Lung (tissue), 12 donors: ENCODE data around the gene XRCC5. TPM values are rescaled to one million over a fixed set of nuclear protein-coding genes. Genes with fewer than 3 reads are reported as not detected.

Source experiments
- ATAC-seq: fragments of 200-7000 bp; cut with Tn5 transposase; one replicate; pipeline ENCODE4 v1.9.1; 2020; ENCODE audit warnings: moderate number of reproducible peaks; ENCODE audit not compliant: insufficient read depth, low FRiP score
- DNase-seq, 3 donors: peaks; one replicate each; pipeline ENCODE4 v3.0.0-alpha.2; 2013 to 2017
- H3K27ac ChIP-seq, 2 donors: one replicate each; pipeline ENCODE4 v1.5.1; 2013; ENCODE audit warnings: mild to moderate bottlenecking in 2 of 2, moderate library complexity in 2 of 2, control low read depth in 1 of 2, inconsistent platforms in 1 of 2, low read depth in 1 of 2, low read length in 1 of 2
- H3K27me3 ChIP-seq, 3 donors: one replicate each; pipeline ENCODE4 v1.5.1; 2013; ENCODE audit warnings: low read length in 2 of 3; ENCODE audit not compliant: control insufficient read depth in 3 of 3, insufficient read depth in 3 of 3
- H3K36me3 ChIP-seq, 4 donors: one replicate each; pipeline ENCODE4 v1.5.1; 2013; ENCODE audit warnings: low read length in 4 of 4, mild to moderate bottlenecking in 1 of 4, moderate library complexity in 1 of 4; ENCODE audit not compliant: control insufficient read depth in 4 of 4, insufficient read depth in 4 of 4
- H3K4me1 ChIP-seq, 5 donors: one replicate each; pipeline ENCODE4 v1.5.1; 2013; ENCODE audit warnings: low read length in 5 of 5, mild to moderate bottlenecking in 2 of 5, moderate library complexity in 1 of 5; ENCODE audit not compliant: control insufficient read depth in 5 of 5, insufficient read depth in 5 of 5
- H3K4me3 ChIP-seq: one replicate; pipeline ENCODE4 v1.5.1; 2013; ENCODE audit warnings: mild to moderate bottlenecking, control low read depth, moderate library complexity
- H3K9ac ChIP-seq, 2 donors: one replicate each; pipeline ENCODE4 v1.5.1; 2013; ENCODE audit warnings: low read length in 2 of 2, control low read depth in 1 of 2; ENCODE audit not compliant: insufficient read depth in 1 of 2
- H3K9me3 ChIP-seq, 4 donors: one replicate each; pipeline ENCODE4 v1.5.1; 2013; ENCODE audit warnings: low read length in 3 of 4, mild to moderate bottlenecking in 1 of 4, moderate library complexity in 1 of 4; ENCODE audit not compliant: control insufficient read depth in 4 of 4, insufficient read depth in 3 of 4
- CTCF ChIP-seq: IDR thresholded peaks from 2 replicates; pipeline ENCODE4 v1.5.1; 2012; ENCODE audit warnings: mild to moderate bottlenecking; ENCODE audit errors: control extremely low read depth, extremely low read depth
- WGBS, 2 donors: extraction: QIAGEN DNeasy Blood & Tissue Kit; methylation state at CpG; one replicate each; pipeline ENCODE4 v1.1.7; 2013; 5-methylcytosine and 5-hydroxymethylcytosine counted together
- polyA plus RNA-seq, 2 donors: library from polyadenylated mRNA; stranded (reverse); fragments of 200-250 nt; gene quantifications; one replicate each; pipeline ENCODE4 v1.2.1, GENCODE V29; 2013
- total RNA-seq, 2 donors: library from RNA; depleted of rRNA in 1 of 2; stranded (reverse); fragments of >200 nt in 1 of 2; gene quantifications; one replicate each; pipeline ENCODE4 v1.2.1, GENCODE V29; 2014 to 2021
- donor health status: control.
- donor health status: control.
- donor health status: Bipolar disorder and iron deficiency.
- donor health status: healthy.
- donor health status: DM: yes; HTN: yes; CAD: no.

The XRCC5 gene
- total and polyA plus RNA-seq, 4 donors, result 67.3 to 200 (median 144) TPM

GRCh38 chr2:216118474-216118873, 9.3 kb downstream of the XRCC5 start:
- DNase-seq (no peak), ATAC-seq (no peak)
- H3K9ac ChIP-seq, result no peak overlapping the region
- peaks cover 25 to 75% (median 55%) of the 10 kb centered on the region in 4 donors for H3K36me3 ChIP-seq
- no peak for TF ChIP-seq CTCF
- no peak overlapping the region for H3K4me3 ChIP-seq
- H3K9me3 ChIP-seq, result no peaks in the 10 kb centered on the region
- peaks cover 0 to 29% (median 9%) of the 10 kb centered on the region in 5 donors for H3K4me1 ChIP-seq
- no peaks in the 10 kb centered on the region for H3K27me3 ChIP-seq
- 85 to 93% methylated on average over 1 of the region's 1 CpG for WGBS, 2 donors
- no peak overlapping the region for H3K27ac ChIP-seq

- peaks cover 21 to 74% (median 56%) of the 10 kb centered on the region in 4 donors for H3K36me3 ChIP-seq
- no peak for TF ChIP-seq CTCF
- 86 to 89% methylated on average over 2 of the region's 2 CpGs for WGBS, 2 donors
Measured at GRCh38 chr2:216119146-216119545, 10.0 kb downstream of the XRCC5 start.

GRCh38 chr2:216119986-216120385, 10.8 kb downstream of the XRCC5 start:
- WGBS, 2 donors, result 63 to 81% methylated on average over 3 of the region's 3 CpGs
- Histone ChIP-seq H3K27me3 (no peaks in the 10 kb centered on the region), H3K27ac (no peak overlapping the region), H3K4me3 (no peak overlapping the region), H3K9me3 (no peaks in the 10 kb centered on the region), H3K36me3 (peaks cover 19 to 76% (median 58%) of the 10 kb centered on the region in 4 donors), H3K9ac (no peak overlapping the region), H3K4me1 (peaks cover 0 to 23% (median 9%) of the 10 kb centered on the region in 5 donors)
- no peak for TF ChIP-seq CTCF
- ATAC-seq, result no peak
- DNase-seq, result peak in 1 of 3 donors; percentile 47

More at GRCh38 chr2:216119146-216119545, 10.0 kb downstream of the XRCC5 start:
- Histone ChIP-seq H3K4me1 (peaks cover 0 to 27% (median 9%) of the 10 kb centered on the region in 5 donors), H3K9ac (no peak overlapping the region), H3K9me3 (no peaks in the 10 kb centered on the region), H3K27ac (no peak overlapping the region), H3K27me3 (no peaks in the 10 kb centered on the region), H3K4me3 (no peak overlapping the region)
- DNase-seq, result no peak
- ATAC-seq, result no peak

- no peaks in the 10 kb centered on the region for H3K9me3 ChIP-seq
- TF ChIP-seq CTCF, result no peak
- no peak overlapping the region for H3K4me3 ChIP-seq
- H3K27ac ChIP-seq, result no peak overlapping the region
- ATAC-seq, result no peak
- H3K27me3 ChIP-seq, result no peaks in the 10 kb centered on the region
- WGBS, 2 donors, result 88% methylated on average over 3 of the region's 3 CpGs
- peaks cover 0 to 15% (median 9%) of the 10 kb centered on the region in 5 donors for H3K4me1 ChIP-seq
- peaks cover 21 to 83% (median 62%) of the 10 kb centered on the region in 4 donors for H3K36me3 ChIP-seq
- no peak overlapping the region for H3K9ac ChIP-seq
- no peak for DNase-seq
Measured at GRCh38 chr2:216121255-216121654, 12.1 kb downstream of the XRCC5 start.
